Measurements from ENCODE around the gene NANP. TPM values are rescaled to one million over a fixed set of nuclear protein-coding genes. Genes with fewer than 3 reads are reported as not detected.

Gene NANP
- total and polyA plus RNA-seq, 10 donors: 1.2 to 6.1 (median 3.2) TPM

- peaks cover 0 to 9% (median 0%) of the 10 kb centered on the region in 6 donors for H3K4me1 ChIP-seq
- TF ChIP-seq CTCF (IDR thresholded peaks at IDR 0.05 in 8 of 11, conservative IDR thresholded peaks at IDR 0.05 in 3 of 11) (no peak), POLR2AphosphoS5 (IDR thresholded peaks at IDR 0.05) (no peak), POLR2A (IDR thresholded peaks at IDR 0.05) (no peak)
- no peaks in the 10 kb centered on the region for H3K27me3 ChIP-seq (replicated peaks in 1 of 7)
- no peaks in the 10 kb centered on the region for H3K36me3 ChIP-seq
- DNase-seq: no peak
- intact Hi-C loops (cut with DNase I; ENCODE audit: low total_unique reads): no loop called here
- no peak overlapping the region for H3K4me3 ChIP-seq
- no peaks in the 10 kb centered on the region for H3K9me3 ChIP-seq
- WGBS, 5 donors: 83 to 91% (median 87%) methylated on average over 6 of the region's 6 CpGs
- H3K27ac ChIP-seq: no peak overlapping the region
Measured at GRCh38 chr20:25573288-25574251, 50.2 kb downstream of the NANP start.

GRCh38 chr20:25571817-25572216 lies 52.0 kb downstream of the NANP start:
- H3K36me3 ChIP-seq: no peaks in the 10 kb centered on the region
- intact Hi-C loops (cut with DNase I; ENCODE audit: low total_unique reads): no loop called here
- H3K27ac ChIP-seq: no peak overlapping the region
- no peaks in the 10 kb centered on the region for H3K27me3 ChIP-seq (replicated peaks in 1 of 7)
- H3K4me3 ChIP-seq: no peak overlapping the region
- no peak for TF ChIP-seq POLR2AphosphoS5 (IDR thresholded peaks at IDR 0.05)
- no peak for TF ChIP-seq POLR2A (IDR thresholded peaks at IDR 0.05)
- 86 to 98% (median 91%) methylated on average over 2 of the region's 2 CpGs for WGBS, 5 donors
- no peak for DNase-seq
- no peaks in the 10 kb centered on the region for H3K9me3 ChIP-seq
- peaks cover 0 to 4% (median 0%) of the 10 kb centered on the region in 6 donors for H3K4me1 ChIP-seq

- Histone ChIP-seq H3K27me3 (replicated peaks in 1 of 7) (no peaks in the 10 kb centered on the region), H3K9me3 (no peaks in the 10 kb centered on the region), H3K4me1 (peaks cover 0 to 4% (median 0%) of the 10 kb centered on the region in 6 donors), H3K27ac (no peak overlapping the region), H3K4me3 (no peak overlapping the region), H3K36me3 (no peaks in the 10 kb centered on the region)
- TF ChIP-seq POLR2AphosphoS5 (IDR thresholded peaks at IDR 0.05) (no peak), CTCF (IDR thresholded peaks at IDR 0.05 in 8 of 11, conservative IDR thresholded peaks at IDR 0.05 in 3 of 11) (no peak), POLR2A (IDR thresholded peaks at IDR 0.05) (no peak)
- peak; percentile 32 for DNase-seq
- intact Hi-C loops (cut with DNase I; ENCODE audit: low total_unique reads): no loop called here
- 51 to 65% (median 58%) methylated on average over 2 of the region's 2 CpGs for WGBS, 5 donors
Measured at GRCh38 chr20:25571240-25571639, 52.6 kb downstream of the NANP start.

- no peak for TF ChIP-seq POLR2A (IDR thresholded peaks at IDR 0.05)
- no peak for TF ChIP-seq CTCF (IDR thresholded peaks at IDR 0.05 in 8 of 11, conservative IDR thresholded peaks at IDR 0.05 in 3 of 11)
- H3K36me3 ChIP-seq: no peaks in the 10 kb centered on the region
- no peaks in the 10 kb centered on the region for H3K9me3 ChIP-seq
- no peak overlapping the region for H3K27ac ChIP-seq
- H3K4me3 ChIP-seq: no peak overlapping the region
- DNase-seq: peak; percentile 4
- intact Hi-C loops (cut with DNase I; ENCODE audit: low total_unique reads): no loop called here
- no peaks in the 10 kb centered on the region for H3K27me3 ChIP-seq (replicated peaks in 1 of 7)
- WGBS, 5 donors: 90 to 99% (median 93%) methylated on average over 7 of the region's 7 CpGs
- H3K4me1 ChIP-seq: peaks cover 0 to 4% (median 0%) of the 10 kb centered on the region in 6 donors
Measured at GRCh38 chr20:25570148-25570530, 53.7 kb downstream of the NANP start.

All from spleen (tissue), 11 donors.